MM.1S (cell line): ENCODE data around the gene TTLL9.

Source experiments
- EZH2 ChIP-seq: fragments of 300-600 bp; sonication (generic); optimal IDR thresholded peaks from 2 replicates; pipeline ENCODE3; 2017; ENCODE audit warnings: low read depth, mild to moderate bottlenecking, antibody characterized with exemption, low read length, mixed read lengths
- TF ChIP-seq, protein P1 (sequence below): fragments of 300-600 bp; sonication (generic); IDR thresholded peaks from 2 replicates; pipeline ENCODE4 v1.5.1; 2016; ENCODE audit warnings: antibody characterized with exemption, low read length, mixed read lengths

DNA sequence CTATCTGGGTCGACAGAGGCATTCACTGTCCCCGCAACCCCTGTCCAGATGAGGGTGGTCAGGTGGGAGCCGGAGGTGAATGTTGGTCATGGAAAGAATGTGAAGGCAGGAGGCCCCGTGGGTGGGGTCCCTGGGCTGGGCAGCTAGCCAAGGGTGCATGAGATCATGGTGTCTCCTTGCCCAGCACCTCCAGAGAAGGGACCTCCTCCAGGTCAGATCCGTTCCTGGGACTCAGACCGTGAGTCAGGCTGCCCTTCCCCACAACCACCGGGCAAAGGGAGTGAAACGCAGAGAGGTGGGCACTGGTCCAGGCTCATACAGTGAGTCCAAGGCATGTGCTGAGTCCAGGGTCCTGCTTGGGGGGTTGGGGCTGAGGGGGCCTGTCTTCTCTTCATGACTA lies 28.5 kb upstream of the TTLL9 start:
- TF ChIP-seq, protein P1, sequence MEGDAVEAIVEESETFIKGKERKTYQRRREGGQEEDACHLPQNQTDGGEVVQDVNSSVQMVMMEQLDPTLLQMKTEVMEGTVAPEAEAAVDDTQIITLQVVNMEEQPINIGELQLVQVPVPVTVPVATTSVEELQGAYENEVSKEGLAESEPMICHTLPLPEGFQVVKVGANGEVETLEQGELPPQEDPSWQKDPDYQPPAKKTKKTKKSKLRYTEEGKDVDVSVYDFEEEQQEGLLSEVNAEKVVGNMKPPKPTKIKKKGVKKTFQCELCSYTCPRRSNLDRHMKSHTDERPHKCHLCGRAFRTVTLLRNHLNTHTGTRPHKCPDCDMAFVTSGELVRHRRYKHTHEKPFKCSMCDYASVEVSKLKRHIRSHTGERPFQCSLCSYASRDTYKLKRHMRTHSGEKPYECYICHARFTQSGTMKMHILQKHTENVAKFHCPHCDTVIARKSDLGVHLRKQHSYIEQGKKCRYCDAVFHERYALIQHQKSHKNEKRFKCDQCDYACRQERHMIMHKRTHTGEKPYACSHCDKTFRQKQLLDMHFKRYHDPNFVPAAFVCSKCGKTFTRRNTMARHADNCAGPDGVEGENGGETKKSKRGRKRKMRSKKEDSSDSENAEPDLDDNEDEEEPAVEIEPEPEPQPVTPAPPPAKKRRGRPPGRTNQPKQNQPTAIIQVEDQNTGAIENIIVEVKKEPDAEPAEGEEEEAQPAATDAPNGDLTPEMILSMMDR = no peak
- no peak for TF ChIP-seq EZH2
